ENCODE data around the gene CTPS2. TPM values are rescaled to one million over a fixed set of nuclear protein-coding genes. Genes with fewer than 3 reads are reported as not detected.
"Not testable (repeated sequence)": the region's sequence is repeated elsewhere in the genome, so short reads cannot be mapped to it uniquely, and the experiment has no call there.

The CTPS2 gene
- polyA plus RNA-seq, 1 experiment, result 3.7 TPM

DNA sequence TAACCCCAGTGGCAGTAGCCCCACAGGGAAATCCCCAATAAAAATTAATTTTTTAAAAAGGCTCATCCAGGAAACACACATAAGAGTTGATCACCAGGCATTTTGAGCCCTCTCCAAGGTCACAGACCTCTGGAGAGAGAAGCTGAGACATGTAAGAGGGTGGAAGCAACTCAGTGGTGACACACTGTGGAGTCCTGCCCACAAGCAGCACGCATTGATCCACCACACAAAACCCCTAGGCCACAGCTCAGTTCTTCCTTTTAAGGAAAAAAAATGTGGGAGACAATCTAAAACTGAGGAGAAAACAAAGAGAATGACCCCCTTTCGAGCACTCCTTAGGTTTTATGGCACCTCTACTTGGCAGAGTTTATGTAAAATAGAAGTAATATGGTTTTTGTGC is 134.3 kb downstream of the CTPS2 start:
- Histone ChIP-seq H3K36me3 (ENCODE audit: control insufficient read depth, insufficient read depth, low read length) (no peaks in the 10 kb centered on the region), H3K27me3 (ENCODE audit: control insufficient read depth, insufficient read depth, low read length) (no peaks in the 10 kb centered on the region), H3K4me3 (ENCODE audit: low read depth, low read length) (no peak overlapping the region)
- TF ChIP-seq, protein P1, sequence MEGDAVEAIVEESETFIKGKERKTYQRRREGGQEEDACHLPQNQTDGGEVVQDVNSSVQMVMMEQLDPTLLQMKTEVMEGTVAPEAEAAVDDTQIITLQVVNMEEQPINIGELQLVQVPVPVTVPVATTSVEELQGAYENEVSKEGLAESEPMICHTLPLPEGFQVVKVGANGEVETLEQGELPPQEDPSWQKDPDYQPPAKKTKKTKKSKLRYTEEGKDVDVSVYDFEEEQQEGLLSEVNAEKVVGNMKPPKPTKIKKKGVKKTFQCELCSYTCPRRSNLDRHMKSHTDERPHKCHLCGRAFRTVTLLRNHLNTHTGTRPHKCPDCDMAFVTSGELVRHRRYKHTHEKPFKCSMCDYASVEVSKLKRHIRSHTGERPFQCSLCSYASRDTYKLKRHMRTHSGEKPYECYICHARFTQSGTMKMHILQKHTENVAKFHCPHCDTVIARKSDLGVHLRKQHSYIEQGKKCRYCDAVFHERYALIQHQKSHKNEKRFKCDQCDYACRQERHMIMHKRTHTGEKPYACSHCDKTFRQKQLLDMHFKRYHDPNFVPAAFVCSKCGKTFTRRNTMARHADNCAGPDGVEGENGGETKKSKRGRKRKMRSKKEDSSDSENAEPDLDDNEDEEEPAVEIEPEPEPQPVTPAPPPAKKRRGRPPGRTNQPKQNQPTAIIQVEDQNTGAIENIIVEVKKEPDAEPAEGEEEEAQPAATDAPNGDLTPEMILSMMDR (IDR thresholded peaks at IDR 0.05; ENCODE audit: insufficient read depth, low read depth, low read length), result no peak
- DNase-seq (ENCODE audit: low read depth), result no peak
- POLR2A ChIA-PET, result no interaction called here
- CTCF ChIA-PET, result interaction anchor here (0.6 kb wide), 1 partner anchor 414 kb away, joined by 3 read pairs; no protein-coding TSS in a partner anchor

DNA sequence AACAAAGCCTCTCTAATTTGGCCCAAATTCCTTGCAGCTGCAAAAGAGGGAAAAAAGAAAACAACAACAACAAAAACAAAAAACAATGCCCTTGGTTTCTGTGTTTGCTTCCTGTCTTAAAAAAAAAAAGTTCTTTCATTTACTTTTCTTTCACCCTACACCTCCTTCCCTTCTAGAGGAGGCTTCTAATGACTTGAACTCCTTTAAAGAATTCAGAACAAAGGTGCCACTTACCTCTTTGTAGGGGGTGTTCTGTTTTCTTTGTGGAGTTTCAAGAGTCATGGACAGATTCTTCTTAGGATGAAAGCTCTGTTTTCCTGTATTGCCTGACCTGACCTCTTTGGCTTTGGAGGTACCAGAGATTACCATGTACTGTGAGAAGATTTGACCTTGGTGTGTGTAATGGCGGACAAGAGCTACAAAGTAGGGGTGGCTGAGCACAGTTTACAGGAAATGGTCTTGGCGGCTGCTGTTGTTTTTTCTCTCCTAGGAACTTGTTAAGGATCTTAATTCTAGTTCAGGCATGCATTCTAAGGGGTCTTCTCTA is 134.9 kb downstream of the CTPS2 start:
- ChIA-PET CTCF (interaction anchor here (0.6 kb wide), 1 partner anchor 413 kb away, joined by 3 read pairs; no protein-coding TSS in a partner anchor), POLR2A (no interaction called here)
- no peaks in the 10 kb centered on the region for H3K27me3 ChIP-seq (ENCODE audit: control insufficient read depth, insufficient read depth, low read length)
- no peaks in the 10 kb centered on the region for H3K36me3 ChIP-seq (ENCODE audit: control insufficient read depth, insufficient read depth, low read length)
- TF ChIP-seq, protein P1 (IDR thresholded peaks at IDR 0.05; ENCODE audit: insufficient read depth, low read depth, low read length), result no peak
- DNase-seq (ENCODE audit: low read depth), result no peak
- no peak overlapping the region for H3K4me3 ChIP-seq (ENCODE audit: low read depth, low read length)

DNA sequence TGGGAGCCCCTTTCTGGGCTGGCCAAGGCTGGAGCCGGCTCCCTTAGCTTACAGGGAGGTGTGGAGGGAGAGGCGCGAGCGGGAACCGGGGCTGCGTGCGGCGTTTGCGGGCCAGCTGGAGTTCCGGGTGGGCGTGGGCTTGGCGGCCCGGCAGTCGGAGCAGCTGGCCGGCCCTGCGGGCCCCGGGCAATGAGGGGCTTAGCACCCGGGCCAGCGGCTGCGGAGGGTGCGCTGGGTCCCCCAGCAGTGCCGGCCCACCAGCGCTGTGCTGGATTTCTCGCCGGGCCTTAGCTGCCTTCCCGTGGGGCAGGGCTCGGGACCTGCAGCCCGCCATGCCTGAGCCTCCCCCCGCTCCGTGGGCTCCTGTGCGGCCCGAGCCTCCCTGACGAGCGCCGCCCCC is 137.1 kb downstream of the CTPS2 start:
- CTCF ChIA-PET; H3K36me3 ChIP-seq (ENCODE audit: control insufficient read depth, insufficient read depth, low read length); DNase-seq (ENCODE audit: low read depth); POLR2A ChIA-PET; H3K4me3 ChIP-seq (ENCODE audit: low read depth, low read length); H3K27me3 ChIP-seq (ENCODE audit: control insufficient read depth, insufficient read depth, low read length): not testable (repeated sequence)

DNA sequence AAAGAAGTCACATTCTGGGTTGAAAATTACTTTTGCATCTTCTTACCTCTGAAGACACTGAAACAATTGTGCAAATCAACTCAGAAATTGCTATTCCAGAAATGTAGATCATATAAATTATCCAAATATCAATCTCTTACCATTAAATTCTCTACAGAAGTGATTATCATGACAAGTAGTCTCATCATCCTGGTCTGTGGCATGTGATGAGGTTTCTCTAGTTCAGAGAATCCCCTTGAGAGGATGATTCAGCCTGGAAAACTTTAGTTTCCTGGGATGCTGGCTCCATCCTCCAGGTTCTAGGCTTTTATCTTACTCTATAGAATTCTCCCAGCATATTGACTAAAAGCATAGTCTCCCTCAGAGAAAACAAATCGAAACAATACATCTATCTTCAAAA is 138.7 kb downstream of the CTPS2 start:
- Histone ChIP-seq H3K27me3 (ENCODE audit: control insufficient read depth, insufficient read depth, low read length) (no peaks in the 10 kb centered on the region), H3K4me3 (ENCODE audit: low read depth, low read length) (no peak overlapping the region), H3K36me3 (ENCODE audit: control insufficient read depth, insufficient read depth, low read length) (no peaks in the 10 kb centered on the region)
- ChIA-PET POLR2A (no interaction called here), CTCF (no interaction called here)
- TF ChIP-seq, protein P1 (IDR thresholded peaks at IDR 0.05; ENCODE audit: insufficient read depth, low read depth, low read length), result no peak
- DNase-seq (ENCODE audit: low read depth), result no peak

DNA sequence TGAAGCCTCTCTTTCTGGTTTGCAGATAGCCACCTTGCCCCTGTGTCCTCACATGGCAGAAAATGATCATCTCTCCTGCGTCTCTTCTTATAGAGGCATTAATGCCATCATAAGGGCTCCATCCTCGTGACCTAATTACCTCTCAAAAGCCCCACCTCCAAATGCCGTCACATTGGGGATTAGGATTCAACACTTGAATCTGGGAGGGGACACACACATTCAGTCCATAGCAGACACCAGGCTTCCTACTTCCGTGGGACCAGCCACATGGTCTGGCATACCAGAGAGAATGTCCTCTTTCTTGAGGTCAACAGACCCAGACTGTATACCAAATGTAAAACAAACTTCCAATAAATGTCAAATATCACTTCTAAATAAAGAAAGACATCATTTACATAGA is 144.8 kb downstream of the CTPS2 start:
- CTCF ChIA-PET, result no interaction called here
- H3K4me3 ChIP-seq (ENCODE audit: low read depth, low read length), result no peak overlapping the region
- no peaks in the 10 kb centered on the region for H3K36me3 ChIP-seq (ENCODE audit: control insufficient read depth, insufficient read depth, low read length)
- no peaks in the 10 kb centered on the region for H3K27me3 ChIP-seq (ENCODE audit: control insufficient read depth, insufficient read depth, low read length)
- DNase-seq (ENCODE audit: low read depth), result no peak
- TF ChIP-seq, protein P1 (IDR thresholded peaks at IDR 0.05; ENCODE audit: insufficient read depth, low read depth, low read length), result no peak
- POLR2A ChIA-PET, result no interaction called here

DNA sequence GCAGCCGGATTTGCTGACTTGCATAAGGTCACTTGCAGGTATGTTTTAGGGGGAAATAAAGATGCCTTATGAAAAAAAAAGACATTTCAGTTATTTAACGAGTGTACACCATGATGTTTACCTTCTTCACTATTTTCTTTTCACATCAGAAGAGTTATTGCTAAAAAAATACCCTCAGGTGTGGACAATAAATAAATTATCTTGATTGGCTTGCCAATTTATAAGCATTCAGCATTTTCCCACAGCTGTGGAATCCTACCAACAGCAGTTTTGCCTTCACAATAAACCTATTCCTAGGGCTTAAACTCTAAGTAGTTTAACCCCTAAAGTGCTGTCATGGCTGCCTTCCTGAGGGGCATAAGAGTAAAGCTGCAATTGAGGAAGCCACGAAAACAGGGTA is 145.9 kb downstream of the CTPS2 start:
- TF ChIP-seq, protein P1 (IDR thresholded peaks at IDR 0.05; ENCODE audit: insufficient read depth, low read depth, low read length), result no peak
- Histone ChIP-seq H3K36me3 (ENCODE audit: control insufficient read depth, insufficient read depth, low read length) (no peaks in the 10 kb centered on the region), H3K27me3 (ENCODE audit: control insufficient read depth, insufficient read depth, low read length) (no peaks in the 10 kb centered on the region), H3K4me3 (ENCODE audit: low read depth, low read length) (no peak overlapping the region)
- no peak for DNase-seq (ENCODE audit: low read depth)
- ChIA-PET CTCF (interaction anchor here (0.7 kb wide), 2 partner anchors 24 to 1102 kb away, joined by 3 read pairs; no protein-coding TSS in a partner anchor), POLR2A (no interaction called here)

Data from BJ (cell line).